AG04449 (cell line): Measurements from ENCODE around the gene RTKN.

ENCODE experiments used
- CTCF ChIA-PET: fragments of 350-600 bp; formaldehyde crosslinking; extraction: SDS; loops from one replicate; lab custom pipeline; 2021; ENCODE audit warnings: antibody characterized with exemption; lab: Yijun Ruan, JAX
- POLR2A ChIA-PET: fragments of 400-600, 350-600 bp; formaldehyde crosslinking; extraction: SDS; loops from one replicate; lab custom pipeline; 2020; ENCODE audit warnings: antibody characterized with exemption, inconsistent platforms; lab: Yijun Ruan, JAX
- DNase-seq: peaks from one replicate; pipeline ENCODE4 v3.0.0-alpha.2; 2010; ENCODE audit warnings: low read depth, low spot score
- H3K4me3 ChIP-seq: 2 replicates; pipeline ENCODE4 v1.5.1; 2011; ENCODE audit warnings: low read depth, mild to moderate bottlenecking, control low read depth, low read length
- TF ChIP-seq, protein P1 (sequence below): IDR thresholded peaks from one replicate; pipeline ENCODE4 v1.5.1; 2011; ENCODE audit warnings: mild to moderate bottlenecking, moderate library complexity, low read length, control low read depth, inconsistent platforms; ENCODE audit not compliant: insufficient read depth; ENCODE audit errors: missing control alignments

The RTKN gene

GRCh38 chr2:74482801-74483674 is 41.3 kb upstream of the RTKN start, which contains the start of the genes CCDC142 and TTC31:
CCDC142 (minus strand) TSS chr2:74482998; CDS start chr2:74482837, 161 bp downstream.
TTC31 (plus strand) TSS chr2:74483081; CDS start chr2:74483096, 15 bp downstream.
- TF ChIP-seq, protein P1, sequence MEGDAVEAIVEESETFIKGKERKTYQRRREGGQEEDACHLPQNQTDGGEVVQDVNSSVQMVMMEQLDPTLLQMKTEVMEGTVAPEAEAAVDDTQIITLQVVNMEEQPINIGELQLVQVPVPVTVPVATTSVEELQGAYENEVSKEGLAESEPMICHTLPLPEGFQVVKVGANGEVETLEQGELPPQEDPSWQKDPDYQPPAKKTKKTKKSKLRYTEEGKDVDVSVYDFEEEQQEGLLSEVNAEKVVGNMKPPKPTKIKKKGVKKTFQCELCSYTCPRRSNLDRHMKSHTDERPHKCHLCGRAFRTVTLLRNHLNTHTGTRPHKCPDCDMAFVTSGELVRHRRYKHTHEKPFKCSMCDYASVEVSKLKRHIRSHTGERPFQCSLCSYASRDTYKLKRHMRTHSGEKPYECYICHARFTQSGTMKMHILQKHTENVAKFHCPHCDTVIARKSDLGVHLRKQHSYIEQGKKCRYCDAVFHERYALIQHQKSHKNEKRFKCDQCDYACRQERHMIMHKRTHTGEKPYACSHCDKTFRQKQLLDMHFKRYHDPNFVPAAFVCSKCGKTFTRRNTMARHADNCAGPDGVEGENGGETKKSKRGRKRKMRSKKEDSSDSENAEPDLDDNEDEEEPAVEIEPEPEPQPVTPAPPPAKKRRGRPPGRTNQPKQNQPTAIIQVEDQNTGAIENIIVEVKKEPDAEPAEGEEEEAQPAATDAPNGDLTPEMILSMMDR, result peak; percentile 88
- ChIA-PET CTCF (interaction anchor here (0.6 to 15.3 kb wide), 23 partner anchors 10 to 155 kb away, joined by 3 to 401 read pairs (median 9); partner anchors contain the start of genes AUP1, HTRA2, INO80B and LBX2), POLR2A (interaction anchor here (0.8 to 3.1 kb wide), 15 partner anchors 10 to 106 kb away, joined by 3 to 10 read pairs (median 5); partner anchors contain the start of genes AUP1, HTRA2, INO80B and LBX2)
- DNase-seq, result peak; percentile 58
- H3K4me3 ChIP-seq, result peak within 1 kb of the TSS; percentile 99

GRCh38 chr2:74481961-74482800 is 40.4 kb upstream of the RTKN start:
- ChIA-PET CTCF (interaction anchor here (1.0 to 15.3 kb wide), 21 partner anchors 9 to 147 kb away, joined by 3 to 401 read pairs (median 9); partner anchors contain the start of genes AUP1, HTRA2, INO80B and LBX2), POLR2A (interaction anchor here (0.8 to 3.1 kb wide), 17 partner anchors 9 to 107 kb away, joined by 3 to 10 read pairs (median 5); partner anchors contain the start of genes AUP1, HTRA2, INO80B and LBX2)

GRCh38 chr2:74481431-74481830 is 39.7 kb upstream of the RTKN start:
- no peak for DNase-seq
- TF ChIP-seq, protein P1, result no peak
- ChIA-PET POLR2A (interaction anchor here (0.6 to 3.1 kb wide), 12 partner anchors 8 to 357 kb away, joined by 3 to 10 read pairs (median 4); partner anchors contain the start of genes MRPL53 and WBP1), CTCF (interaction anchor here (1.0 to 15.3 kb wide), 15 partner anchors 9 to 148 kb away, joined by 3 to 401 read pairs (median 9); partner anchors contain the start of genes AUP1, HTRA2, INO80B and LBX2)
- H3K4me3 ChIP-seq, result peak overlapping the region; percentile 99

More at GRCh38 chr2:74481961-74482800, 40.4 kb upstream of the RTKN start:
- TF ChIP-seq, protein P1, result no peak
- H3K4me3 ChIP-seq, result peak overlapping the region; percentile 99
- DNase-seq, result no peak

GRCh38 chr2:74474899-74475298 is 33.2 kb upstream of the RTKN start:
- DNase-seq, result no peak
- TF ChIP-seq, protein P1, result peak; percentile 10
- H3K4me3 ChIP-seq, result no peak overlapping the region
- ChIA-PET CTCF (interaction anchor here (0.7 to 4.1 kb wide), 4 partner anchors 7 to 169 kb away, joined by 3 to 32 read pairs (median 10); partner anchors contain the start of genes CCDC142 and TTC31), POLR2A (interaction anchor here (2.5 kb wide), 1 partner anchor 16 kb away, joined by 8 read pairs; the partner anchor contains the start of gene WBP1)

GRCh38 chr2:74474481-74474880 is 32.7 kb upstream of the RTKN start:
- ChIA-PET CTCF (interaction anchor here (0.7 to 4.1 kb wide), 5 partner anchors 8 to 169 kb away, joined by 3 to 32 read pairs (median 4); partner anchors contain the start of genes CCDC142, PCGF1 and TTC31), POLR2A (interaction anchor here (0.6 to 2.5 kb wide), 2 partner anchors 16 to 109 kb away, joined by 3 to 8 read pairs; partner anchors contain the start of gene WBP1)

More at GRCh38 chr2:74474481-74474880, 32.7 kb upstream of the RTKN start:
- H3K4me3 ChIP-seq, result no peak overlapping the region
- no peak for DNase-seq
- TF ChIP-seq, protein P1, result no peak
